ENCODE measurements around the gene KRT13.

The KRT13 gene

DNA sequence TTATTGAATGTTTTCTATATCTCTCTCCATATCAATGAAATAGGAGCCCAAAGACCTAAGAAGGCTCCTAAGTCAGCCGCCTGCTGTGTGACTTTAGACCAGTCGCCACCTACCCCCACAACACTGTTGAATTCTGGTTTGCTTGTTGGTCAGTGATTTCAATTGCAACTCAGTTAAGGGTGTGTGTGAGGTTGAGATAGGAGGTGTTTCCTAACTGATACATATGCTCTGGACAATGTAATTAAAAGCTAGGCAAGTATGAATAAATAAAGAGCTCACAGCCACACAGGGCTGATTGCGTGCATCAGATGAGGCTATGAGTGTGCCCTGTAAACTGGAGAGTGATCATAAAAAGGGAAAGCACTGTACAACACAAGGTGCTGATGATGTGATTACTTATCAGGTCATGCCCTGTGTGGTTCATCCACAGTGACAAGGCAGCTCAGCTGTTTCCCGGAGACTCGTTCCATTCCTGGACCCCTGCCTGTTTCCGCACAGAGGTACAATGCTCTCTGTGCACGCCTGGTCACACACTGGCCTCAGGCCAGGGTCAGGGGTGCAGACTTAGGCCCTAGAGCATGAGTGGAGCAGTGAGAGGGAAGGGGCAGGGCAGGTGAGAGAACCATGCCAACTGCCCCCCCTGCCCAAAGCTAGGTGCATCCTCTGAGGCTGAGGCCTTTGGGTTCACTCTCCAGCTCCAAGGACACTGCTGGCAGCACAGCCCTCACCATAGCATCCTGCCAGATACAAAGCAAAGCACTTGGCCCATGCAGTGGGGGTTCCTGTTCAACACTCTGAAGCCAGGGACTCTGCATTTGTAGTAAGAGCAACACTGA is 21.2 kb downstream of the KRT13 start:
- no peaks in the 10 kb centered on the region for H3K27me3 ChIP-seq (ENCODE audit: insufficient read depth, poor library complexity, severe bottlenecking)
- no peak overlapping the region for H3K4me3 ChIP-seq (replicated peaks; ENCODE audit: insufficient read depth, low read length)
- H3K27ac ChIP-seq (replicated peaks), result no peak overlapping the region
- TF ChIP-seq, protein P1, sequence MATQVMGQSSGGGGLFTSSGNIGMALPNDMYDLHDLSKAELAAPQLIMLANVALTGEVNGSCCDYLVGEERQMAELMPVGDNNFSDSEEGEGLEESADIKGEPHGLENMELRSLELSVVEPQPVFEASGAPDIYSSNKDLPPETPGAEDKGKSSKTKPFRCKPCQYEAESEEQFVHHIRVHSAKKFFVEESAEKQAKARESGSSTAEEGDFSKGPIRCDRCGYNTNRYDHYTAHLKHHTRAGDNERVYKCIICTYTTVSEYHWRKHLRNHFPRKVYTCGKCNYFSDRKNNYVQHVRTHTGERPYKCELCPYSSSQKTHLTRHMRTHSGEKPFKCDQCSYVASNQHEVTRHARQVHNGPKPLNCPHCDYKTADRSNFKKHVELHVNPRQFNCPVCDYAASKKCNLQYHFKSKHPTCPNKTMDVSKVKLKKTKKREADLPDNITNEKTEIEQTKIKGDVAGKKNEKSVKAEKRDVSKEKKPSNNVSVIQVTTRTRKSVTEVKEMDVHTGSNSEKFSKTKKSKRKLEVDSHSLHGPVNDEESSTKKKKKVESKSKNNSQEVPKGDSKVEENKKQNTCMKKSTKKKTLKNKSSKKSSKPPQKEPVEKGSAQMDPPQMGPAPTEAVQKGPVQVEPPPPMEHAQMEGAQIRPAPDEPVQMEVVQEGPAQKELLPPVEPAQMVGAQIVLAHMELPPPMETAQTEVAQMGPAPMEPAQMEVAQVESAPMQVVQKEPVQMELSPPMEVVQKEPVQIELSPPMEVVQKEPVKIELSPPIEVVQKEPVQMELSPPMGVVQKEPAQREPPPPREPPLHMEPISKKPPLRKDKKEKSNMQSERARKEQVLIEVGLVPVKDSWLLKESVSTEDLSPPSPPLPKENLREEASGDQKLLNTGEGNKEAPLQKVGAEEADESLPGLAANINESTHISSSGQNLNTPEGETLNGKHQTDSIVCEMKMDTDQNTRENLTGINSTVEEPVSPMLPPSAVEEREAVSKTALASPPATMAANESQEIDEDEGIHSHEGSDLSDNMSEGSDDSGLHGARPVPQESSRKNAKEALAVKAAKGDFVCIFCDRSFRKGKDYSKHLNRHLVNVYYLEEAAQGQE (IDR thresholded peaks at IDR 0.05; ENCODE audit: insufficient replicate concordance, low read depth), result no peak
- TF ChIP-seq, protein P2, sequence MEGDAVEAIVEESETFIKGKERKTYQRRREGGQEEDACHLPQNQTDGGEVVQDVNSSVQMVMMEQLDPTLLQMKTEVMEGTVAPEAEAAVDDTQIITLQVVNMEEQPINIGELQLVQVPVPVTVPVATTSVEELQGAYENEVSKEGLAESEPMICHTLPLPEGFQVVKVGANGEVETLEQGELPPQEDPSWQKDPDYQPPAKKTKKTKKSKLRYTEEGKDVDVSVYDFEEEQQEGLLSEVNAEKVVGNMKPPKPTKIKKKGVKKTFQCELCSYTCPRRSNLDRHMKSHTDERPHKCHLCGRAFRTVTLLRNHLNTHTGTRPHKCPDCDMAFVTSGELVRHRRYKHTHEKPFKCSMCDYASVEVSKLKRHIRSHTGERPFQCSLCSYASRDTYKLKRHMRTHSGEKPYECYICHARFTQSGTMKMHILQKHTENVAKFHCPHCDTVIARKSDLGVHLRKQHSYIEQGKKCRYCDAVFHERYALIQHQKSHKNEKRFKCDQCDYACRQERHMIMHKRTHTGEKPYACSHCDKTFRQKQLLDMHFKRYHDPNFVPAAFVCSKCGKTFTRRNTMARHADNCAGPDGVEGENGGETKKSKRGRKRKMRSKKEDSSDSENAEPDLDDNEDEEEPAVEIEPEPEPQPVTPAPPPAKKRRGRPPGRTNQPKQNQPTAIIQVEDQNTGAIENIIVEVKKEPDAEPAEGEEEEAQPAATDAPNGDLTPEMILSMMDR (IDR thresholded peaks at IDR 0.05; ENCODE audit: insufficient read depth, low read length), result no peak
- TF ChIP-seq GABPA (IDR thresholded peaks at IDR 0.05; ENCODE audit: low read depth), result no peak
- TF ChIP-seq SPI1 (IDR thresholded peaks at IDR 0.05; ENCODE audit: borderline replicate concordance, low read depth), result no peak
- TF ChIP-seq POLR2AphosphoS5 (IDR thresholded peaks at IDR 0.05; ENCODE audit: low read depth), result no peak
- DNase-seq (ENCODE audit: low read depth in 1 of 2, low spot score in 1 of 2), result no peak

GRCh38 chr17:41483531-41483930 is 21.9 kb downstream of the KRT13 start:
- Histone ChIP-seq H3K27ac (replicated peaks) (no peak overlapping the region), H3K4me3 (replicated peaks; ENCODE audit: insufficient read depth, low read length) (no peak overlapping the region), H3K27me3 (ENCODE audit: insufficient read depth, poor library complexity, severe bottlenecking) (no peaks in the 10 kb centered on the region)
- DNase-seq (ENCODE audit: low read depth in 1 of 2, low spot score in 1 of 2), result no peak
- TF ChIP-seq, protein P1 (IDR thresholded peaks at IDR 0.05; ENCODE audit: insufficient replicate concordance, low read depth), result no peak
- TF ChIP-seq GABPA (IDR thresholded peaks at IDR 0.05; ENCODE audit: low read depth), result no peak
- TF ChIP-seq, protein P2 (IDR thresholded peaks at IDR 0.05; ENCODE audit: insufficient read depth, low read length), result no peak
- no peak for TF ChIP-seq SPI1 (IDR thresholded peaks at IDR 0.05; ENCODE audit: borderline replicate concordance, low read depth)
- TF ChIP-seq POLR2AphosphoS5 (IDR thresholded peaks at IDR 0.05; ENCODE audit: low read depth), result no peak

DNA sequence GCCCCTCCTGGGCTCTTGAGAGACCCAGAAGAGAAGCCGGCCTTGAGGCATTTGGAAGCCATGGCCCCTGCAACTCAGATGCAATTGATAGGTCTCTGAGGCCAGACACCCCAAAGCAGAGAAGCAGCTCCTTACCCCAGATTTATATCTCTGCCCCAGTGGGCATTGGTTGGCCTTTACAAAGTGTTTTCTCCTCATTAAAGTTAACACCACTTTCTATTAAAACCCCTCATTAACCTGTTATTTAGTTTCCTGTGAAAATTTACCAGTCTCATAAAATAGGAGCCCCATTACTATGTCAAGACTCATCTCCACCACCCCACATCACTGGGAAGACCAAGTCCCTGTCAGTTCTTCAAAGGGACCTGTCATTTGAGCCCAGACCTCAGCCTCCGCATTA is 24.4 kb downstream of the KRT13 start, which contains the start of gene KRT35:
Gene KRT35, minus strand, starts transcription at position 116 of the 400 bp plus-strand sequence. Its CDS starts 54 bp downstream, at position 62.
- no peak for DNase-seq (ENCODE audit: low read depth in 1 of 2, low spot score in 1 of 2)
- no peak within 1 kb of the TSS for H3K27ac ChIP-seq (replicated peaks)

More for the DNA sequence above, 24.4 kb downstream of the KRT13 start, which contains the start of gene KRT35:
- H3K27me3 ChIP-seq (ENCODE audit: insufficient read depth, poor library complexity, severe bottlenecking), result no peaks in the 10 kb centered on the region
- H3K4me3 ChIP-seq (replicated peaks; ENCODE audit: insufficient read depth, low read length), result no peak within 1 kb of the TSS
- TF ChIP-seq POLR2AphosphoS5 (IDR thresholded peaks at IDR 0.05; ENCODE audit: low read depth) (no peak), GABPA (IDR thresholded peaks at IDR 0.05; ENCODE audit: low read depth) (no peak), SPI1 (IDR thresholded peaks at IDR 0.05; ENCODE audit: borderline replicate concordance, low read depth) (no peak)
- TF ChIP-seq, protein P2 (IDR thresholded peaks at IDR 0.05; ENCODE audit: insufficient read depth, low read length), result no peak
- TF ChIP-seq, protein P1 (IDR thresholded peaks at IDR 0.05; ENCODE audit: insufficient replicate concordance, low read depth), result no peak
